G401.6 (cell line): Measurements from ENCODE around the gene UBAC2.
A peak's percentile ranks its signal among the peaks of the same experiment; 100 is the strongest.

Source experiments
- FAIRE-seq: peaks from 2 replicates; lab custom pipeline; 2012; peaks lifted over from hg19 to GRCh38; lab: Jason Lieb, UNC

Gene UBAC2

DNA sequence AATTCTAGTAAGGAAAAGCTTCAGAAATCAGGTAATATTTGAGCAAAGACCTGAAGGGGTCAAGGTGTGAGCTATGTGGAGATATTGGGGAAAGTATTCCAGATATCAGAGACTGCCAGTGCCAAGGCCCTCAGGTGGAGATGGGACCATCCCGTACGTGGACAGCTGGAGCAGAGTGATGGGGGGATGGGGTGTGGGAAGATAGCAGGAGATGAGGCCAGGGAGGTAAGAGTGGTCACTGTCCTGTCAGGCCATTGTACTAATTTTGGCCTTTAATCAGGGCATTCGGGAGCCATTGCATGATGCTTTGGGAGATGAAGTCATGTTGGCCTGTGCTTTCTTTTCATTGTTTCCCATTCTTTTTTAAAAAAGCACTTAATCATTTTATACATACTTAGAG, 70.6 kb downstream of the UBAC2 start:
- no peak for FAIRE-seq

DNA sequence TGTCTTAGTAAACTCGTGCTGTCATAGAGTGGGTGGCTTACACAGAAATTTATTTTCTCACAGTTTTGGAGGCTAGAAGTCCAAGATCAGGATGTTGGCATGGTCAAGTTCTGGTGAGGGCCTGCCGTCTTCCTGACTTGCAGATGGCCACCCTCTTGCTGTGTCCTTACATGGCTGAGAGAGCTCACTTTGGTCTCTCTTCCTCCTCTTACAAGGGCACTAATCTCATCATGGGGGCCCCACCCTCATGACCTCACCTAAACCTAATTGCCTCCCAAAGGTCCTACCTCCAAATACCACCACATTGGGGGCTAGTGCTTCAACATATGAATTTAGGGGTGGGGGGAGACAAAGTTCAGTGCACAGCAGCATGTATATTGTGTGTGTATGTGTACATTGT, 71.8 kb downstream of the UBAC2 start:
- FAIRE-seq, result no peak

DNA sequence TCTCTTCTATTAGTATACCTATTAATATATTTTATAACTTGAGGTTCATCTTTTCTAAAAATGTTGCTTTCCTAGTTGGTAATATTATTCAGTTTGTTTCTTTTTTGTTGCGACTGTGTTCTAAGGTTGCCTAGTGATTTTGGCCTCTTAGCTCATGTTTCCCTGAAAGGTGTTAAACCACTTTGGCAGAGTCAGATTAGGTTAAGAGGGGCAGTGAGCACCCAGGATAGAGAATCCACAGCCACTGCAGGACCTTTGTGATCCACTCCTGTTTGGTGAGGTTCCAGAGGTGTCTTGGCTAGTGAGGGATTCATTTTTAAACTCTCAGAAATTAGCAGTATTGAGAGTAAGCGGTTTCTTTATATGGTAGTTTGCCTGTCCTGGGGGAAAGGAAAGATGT, 72.5 kb downstream of the UBAC2 start:
- peak; percentile 50 for FAIRE-seq

DNA sequence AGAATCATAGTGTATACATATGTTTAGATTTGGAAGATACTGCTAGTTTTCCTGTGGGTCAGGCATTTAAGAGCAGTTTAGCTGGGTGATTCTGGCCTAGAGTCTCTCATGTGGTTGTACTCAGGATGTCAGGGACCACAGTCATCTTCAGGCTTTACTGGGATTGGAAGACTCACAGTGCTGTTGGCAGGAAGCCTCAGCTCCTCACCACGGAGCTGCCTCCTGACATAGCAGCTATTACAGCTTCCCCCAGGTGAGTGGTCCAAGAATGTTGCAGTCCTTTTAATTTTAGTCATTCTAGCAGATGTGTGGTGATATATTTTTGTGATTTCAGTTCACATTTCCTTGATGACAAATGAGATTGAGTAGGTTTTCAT, 74.4 kb downstream of the UBAC2 start:
- no peak for FAIRE-seq

DNA sequence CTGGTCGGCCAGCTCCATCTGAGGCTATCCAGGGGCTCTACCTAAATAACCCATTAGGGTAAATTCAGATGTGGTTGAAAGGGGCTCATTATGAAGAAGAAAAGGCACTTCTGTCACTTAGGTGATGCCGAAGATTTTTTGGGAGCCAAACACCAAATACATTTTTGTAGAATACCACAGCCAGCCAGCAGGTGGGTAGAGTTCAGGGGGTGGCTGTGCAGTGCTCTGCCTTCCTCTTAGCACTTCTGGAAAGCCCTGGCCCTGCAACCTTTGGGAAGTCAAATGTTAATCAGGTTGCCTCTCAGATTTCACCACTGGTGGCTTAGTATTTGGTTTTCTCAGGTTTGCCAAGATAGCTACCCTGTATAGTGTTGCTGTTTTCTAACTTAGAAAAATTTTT, 76.1 kb downstream of the UBAC2 start:
- FAIRE-seq, result no peak

DNA sequence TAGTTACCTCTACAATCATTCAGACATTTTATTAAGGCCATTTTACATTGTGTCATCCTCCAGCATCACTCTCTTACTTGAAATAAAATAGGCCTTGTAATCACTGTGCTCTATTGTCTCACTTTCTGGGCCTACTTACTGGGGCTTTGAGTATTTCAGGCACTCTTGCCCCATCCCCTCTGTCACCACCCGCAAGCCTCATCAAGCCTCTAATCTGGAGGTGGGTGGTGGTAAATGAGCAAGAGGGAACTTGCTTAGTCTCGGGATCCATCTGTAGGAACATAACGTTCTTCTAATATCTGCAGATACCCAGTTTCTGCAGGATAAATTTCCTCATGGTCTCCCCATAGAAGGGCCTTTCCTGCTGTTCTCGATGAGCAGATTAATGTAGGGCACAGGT, 77.0 kb downstream of the UBAC2 start:
- no peak for FAIRE-seq

DNA sequence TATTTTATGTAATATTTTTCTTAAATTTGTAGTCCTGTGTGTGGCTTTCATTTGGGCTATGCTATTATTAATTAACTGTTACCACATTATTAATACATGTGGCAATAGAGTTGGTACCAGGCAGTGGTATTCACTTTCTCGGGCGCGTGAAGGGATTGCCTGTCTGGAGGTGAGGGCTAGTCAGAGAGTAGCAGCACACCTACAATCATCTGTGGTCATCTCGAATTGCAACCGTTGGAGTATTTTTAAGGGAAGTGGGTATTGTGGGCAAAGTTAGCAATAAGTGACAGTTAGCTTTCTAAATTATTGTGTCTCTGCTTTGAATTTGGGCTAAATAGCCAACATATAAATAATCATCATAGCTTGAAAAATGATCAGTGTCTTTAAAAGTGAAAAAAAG, 77.5 kb downstream of the UBAC2 start:
- FAIRE-seq, result no peak

DNA sequence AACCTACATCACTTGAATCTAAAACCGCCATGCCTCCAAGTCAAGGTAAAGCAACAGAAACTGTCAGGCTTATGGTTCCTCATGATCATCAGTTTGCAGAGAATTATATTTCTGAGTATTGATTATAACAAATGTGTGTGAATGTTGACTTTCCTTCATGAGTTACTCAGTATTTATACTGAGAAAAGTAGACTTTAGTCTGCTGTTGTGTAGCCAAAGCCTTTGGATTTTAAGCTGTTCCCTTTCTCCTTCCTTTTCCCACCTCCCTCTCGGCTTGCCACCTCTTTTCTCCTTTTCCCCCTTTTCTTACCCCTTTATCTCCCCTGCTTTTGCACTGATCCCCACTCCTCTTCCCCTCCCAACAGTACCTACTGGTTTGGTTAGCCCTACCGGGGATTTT, 78.2 kb downstream of the UBAC2 start:
- no peak for FAIRE-seq

DNA sequence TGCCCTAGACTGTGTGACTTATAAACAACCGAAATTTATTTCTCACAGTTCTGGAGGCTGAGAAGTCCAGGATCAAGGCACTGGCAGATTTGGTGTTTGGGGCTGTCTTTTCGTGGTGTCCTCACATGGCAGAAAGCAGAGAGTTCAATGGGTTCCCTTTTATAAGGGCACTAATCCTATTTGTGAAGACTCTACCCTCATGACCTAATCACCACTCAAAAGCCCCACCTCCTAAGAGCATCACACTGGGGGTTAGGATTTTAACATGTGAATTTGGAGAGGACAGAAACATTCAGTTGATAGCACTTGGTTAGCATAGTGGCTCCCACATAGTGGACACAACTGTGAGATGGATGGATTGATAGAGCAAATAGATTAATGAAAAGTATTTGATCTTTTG, 79.0 kb downstream of the UBAC2 start:
- FAIRE-seq, result no peak

DNA sequence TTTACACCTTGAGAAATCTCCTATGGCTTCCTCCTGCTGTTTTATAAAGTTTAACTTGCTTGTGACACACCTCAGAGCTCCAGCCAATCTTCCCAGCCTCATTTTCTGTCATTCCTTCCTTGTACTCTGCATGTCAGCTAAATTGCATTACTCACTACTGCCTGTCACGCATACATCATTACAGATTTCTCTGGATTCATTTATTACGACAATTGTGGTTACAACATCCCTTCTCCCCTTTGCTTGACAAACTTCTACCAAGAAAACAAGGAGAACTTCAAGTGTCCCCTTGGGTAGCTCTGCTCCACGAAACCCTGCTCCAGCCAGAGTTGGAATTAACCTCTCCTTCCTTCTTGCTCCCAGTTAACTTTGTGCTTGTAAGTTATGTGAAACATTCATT, 79.5 kb downstream of the UBAC2 start:
- no peak for FAIRE-seq

DNA sequence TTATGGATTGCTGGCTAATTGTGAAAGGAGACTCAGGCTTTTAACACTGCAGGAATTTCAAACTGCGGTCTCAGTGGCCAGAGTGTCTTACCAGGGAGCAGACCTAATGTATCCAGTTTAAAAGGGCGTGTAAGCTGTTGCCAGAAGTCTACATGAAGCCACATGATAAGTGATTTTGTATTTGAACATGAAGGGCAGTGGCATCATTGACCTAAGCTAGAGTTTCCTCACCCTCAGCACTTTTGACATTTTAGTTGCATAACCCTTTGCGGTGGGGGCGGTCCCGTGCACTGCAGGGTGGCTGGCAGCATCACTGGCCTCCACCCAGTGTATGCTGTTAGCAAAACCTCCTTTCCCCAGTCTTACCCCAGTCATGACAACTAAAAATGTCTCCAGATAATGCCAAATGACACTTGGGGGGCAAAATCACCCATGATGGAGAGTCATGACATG, 81.2 kb downstream of the UBAC2 start:
- no peak for FAIRE-seq

DNA sequence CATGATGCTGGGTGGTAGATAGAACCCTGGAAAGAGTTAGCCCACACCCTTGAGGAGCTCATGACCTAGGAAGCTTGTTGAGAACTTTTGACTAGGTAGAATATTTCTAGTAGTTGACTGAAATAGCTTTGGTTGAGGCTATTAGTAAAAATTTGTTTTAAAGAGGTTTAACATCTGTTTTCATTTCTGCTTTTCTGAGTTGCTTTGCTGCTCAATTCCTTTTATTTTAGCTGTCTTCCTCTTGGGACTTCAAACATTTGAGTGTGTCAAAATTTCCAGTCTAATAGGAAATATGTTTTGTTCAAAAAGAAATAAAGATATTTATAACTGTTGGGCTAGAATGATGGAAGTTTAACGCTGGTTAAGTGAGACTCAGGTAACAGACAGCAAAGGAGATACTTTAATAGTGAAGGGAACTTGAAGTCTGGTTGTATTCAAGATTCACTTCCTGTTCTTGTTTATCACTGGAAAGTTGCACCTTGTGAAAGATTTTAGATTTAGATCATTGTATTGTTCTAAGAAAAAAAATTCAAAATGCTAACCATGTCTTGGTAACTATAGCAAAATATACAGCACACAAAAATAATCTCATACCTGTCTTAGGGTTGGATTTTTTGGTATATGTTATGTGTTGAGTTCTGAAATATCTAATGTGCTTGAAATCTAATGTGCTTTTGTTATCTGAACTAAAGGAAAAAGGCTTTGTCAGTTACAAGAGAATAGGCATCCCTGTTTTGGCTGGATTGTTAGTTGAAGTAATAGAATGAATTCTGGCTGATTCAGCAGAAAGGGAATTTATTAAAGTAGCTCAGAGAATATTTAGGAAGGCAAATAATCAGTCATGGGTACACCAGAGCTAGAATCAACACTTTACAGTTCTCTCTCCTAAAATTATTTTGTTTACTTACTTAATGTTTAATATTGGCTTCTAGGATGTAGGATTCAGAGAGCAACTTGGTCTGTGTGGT, 81.9 kb downstream of the UBAC2 start:
- FAIRE-seq, result no peak

DNA sequence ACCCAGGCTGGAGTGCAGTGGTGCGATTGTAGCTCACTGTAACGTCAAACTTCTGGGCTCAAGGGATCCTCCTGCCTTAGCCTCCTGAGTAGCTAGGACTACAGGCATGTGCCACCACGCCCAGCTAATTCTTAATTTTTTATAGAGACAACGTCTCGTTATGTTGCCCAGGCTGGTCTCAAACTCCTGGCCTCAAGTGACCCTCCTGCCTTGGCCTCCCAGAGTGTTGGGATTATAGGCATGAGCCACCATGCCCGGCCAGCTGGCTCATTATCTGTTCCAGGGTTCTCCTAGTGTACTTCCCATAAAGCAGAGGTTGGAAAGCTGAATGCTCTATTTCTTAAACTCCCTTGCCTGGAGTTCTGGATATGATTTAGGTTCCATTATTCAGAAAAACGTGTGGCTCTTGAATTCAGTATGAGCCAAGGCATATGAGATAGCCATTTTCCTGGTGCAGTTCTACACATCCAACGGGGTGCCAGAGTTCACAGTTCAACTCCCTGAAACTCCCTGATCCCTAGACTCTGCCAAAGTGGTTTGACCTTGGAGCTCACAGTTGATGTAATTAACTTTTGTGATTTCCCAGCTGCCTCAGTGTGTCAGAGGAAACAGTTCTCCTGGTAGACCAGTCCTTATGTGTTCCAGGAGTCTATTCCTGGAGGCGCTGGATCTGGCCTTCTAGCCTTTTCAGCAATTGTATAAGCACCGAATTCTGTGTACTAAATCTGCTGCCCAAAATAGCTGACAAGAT, 85.0 kb downstream of the UBAC2 start:
- FAIRE-seq, result no peak

DNA sequence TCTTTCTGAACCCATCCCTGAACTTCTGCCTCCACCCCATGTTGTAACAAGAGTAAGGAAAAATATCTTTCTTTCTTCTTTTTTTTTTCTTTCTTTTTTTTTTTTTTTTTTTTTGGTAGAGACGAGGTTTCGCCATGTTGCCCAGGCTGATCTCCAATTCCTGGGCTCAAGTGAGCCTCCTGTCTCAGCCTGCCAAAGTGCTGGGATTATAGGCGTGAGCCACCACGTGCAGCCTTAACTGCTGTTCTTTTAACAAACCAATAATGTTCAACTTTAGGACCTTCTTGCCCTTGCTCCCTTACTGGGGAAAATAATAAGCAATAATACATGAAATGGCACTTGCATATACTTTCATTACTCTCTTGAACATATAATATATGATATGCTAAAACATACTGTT, 86.9 kb downstream of the UBAC2 start:
- no peak for FAIRE-seq

DNA sequence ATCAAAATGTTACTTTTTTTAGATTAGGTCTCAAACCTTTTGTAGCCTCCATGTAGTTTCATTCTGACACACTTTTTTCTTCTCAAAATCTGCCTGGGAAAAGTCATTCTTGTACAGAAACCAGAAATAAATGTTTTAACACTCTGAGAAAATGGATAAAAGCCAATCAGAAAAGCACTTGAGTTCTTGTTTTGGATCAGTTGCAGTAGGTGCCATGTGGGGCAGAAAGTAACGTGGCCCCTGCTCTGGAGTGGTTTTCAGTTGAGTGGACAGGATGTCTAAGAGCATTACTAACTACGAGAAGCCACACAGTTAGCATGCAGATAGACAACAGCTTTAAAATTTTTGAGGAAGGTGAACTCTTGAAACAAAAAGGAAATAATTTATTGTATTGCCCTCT, 87.4 kb downstream of the UBAC2 start:
- FAIRE-seq, result no peak

DNA sequence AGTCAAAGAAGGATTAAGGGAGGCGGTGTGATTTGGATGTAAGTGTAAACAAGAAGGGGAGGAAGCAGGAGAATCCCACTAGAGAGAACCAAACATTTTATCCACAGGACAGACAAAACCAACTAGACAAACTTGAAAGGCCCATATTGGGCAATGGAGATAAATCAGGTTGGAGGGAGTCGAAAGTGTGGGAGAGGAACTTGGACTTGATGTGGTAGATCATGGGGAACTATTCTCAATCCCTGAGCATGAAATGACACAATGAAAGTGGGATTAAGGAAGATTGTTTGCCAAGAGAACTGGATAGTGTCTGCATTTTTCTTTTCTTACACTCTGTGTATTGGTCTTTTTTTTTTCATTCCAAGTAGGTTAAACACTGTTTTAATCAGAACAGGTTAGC, 88.6 kb downstream of the UBAC2 start:
- FAIRE-seq, result no peak

DNA sequence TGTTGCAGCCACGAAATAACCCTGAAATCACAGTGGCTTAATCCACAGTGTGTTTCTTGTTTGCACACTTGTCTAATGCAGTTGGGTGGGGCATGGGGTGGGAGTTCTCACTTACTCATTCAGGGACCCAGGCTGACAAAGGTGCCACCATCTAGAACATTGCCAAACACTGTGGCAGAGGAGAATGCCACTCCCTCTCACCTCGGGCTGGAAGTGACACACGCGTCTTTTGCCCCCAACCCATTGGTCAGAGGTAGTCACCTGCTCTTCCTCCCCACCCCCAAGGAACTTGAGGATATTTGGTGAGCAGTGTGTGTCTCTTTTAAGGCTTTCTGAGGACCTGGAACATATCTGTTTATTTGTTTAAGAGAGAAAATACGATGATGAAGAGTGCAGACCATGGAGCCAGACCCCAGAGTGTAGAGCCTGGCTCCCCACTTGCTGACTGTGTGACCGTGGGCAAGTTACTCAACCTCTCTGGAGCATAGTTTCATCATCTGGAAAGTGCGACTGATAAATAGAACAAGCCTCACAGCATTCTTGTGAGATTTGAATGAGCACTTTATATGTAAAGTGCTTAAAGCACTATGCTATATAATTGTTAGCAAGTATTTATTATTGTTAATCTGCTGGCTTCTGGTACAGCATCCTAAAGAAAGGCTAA, 89.2 kb downstream of the UBAC2 start:
- no peak for FAIRE-seq

DNA sequence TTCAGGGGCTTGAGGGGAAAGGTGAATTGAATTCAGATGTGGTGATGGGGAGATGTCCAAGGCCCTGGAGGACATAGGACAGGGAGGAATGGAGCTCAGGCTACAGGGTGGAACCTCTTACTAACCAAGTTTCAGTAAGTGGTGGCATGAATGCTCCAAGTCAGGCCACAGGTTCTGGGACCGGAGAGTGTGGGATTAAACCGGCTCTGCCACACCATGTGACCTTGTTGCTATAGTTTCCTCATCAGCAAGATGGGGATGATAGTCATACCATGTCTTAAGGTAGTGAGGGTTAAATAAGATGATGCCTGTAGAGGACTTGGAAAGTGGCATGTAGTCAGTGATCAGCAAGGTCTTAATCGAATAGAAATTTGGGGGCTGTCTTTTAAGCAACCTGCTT, 90.2 kb downstream of the UBAC2 start:
- no peak for FAIRE-seq

DNA sequence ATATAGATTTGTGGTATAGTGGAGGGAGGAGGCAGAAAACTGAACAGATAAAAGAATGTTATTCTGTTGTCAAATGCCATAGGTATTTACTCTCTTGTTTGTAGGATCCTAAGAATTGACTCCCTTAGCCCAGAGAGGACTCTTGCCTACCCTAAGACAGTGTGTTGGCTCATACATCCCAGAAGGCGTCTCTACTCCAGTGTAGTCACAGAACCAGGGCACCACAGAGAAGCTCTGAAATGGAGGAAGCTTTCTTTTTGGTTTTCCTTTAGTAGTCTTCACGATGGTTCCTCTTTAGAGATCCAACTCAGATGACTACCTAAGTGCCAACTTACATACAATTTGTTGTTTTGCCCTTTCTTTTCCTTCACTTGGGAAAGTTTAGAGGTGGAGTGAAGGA, 92.5 kb downstream of the UBAC2 start:
- FAIRE-seq, result no peak

DNA sequence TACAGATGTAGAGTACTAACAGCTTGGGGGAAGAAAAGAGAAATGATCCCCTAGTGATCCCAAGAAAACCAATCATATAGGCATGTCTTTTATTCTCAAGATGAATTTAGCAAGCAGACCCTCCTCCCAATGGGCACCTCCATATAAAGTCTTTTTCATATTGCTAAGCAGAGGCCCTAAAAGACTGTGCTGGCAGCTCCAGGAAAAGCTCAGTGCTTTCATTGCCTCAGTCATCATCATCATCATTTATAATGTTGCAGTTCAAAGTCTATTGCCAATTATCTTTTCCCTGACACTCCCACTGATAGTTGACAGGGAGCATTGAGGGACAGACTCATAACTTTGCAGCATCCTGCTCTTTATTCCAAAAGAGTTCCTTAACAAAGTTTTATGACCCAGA, 93.5 kb downstream of the UBAC2 start:
- no peak for FAIRE-seq

DNA sequence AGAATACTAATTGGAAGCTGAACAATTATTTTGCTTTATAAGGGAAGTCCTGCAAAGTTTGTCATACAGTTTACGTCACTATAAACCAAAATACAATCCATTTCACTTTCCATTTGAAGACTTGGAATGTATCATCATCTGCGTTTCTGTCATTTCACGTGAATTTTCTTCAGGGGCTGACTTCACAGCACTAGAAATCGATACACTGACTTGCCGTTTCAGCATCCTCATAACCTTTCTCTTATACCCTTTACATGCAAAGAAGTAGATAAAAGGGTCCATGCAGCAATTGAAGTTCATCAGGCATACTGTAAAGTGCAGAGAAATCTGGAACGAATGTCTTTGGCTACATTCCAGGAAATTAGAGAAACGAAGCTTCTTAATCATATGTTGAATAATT, 94.3 kb downstream of the UBAC2 start:
- no peak for FAIRE-seq

DNA sequence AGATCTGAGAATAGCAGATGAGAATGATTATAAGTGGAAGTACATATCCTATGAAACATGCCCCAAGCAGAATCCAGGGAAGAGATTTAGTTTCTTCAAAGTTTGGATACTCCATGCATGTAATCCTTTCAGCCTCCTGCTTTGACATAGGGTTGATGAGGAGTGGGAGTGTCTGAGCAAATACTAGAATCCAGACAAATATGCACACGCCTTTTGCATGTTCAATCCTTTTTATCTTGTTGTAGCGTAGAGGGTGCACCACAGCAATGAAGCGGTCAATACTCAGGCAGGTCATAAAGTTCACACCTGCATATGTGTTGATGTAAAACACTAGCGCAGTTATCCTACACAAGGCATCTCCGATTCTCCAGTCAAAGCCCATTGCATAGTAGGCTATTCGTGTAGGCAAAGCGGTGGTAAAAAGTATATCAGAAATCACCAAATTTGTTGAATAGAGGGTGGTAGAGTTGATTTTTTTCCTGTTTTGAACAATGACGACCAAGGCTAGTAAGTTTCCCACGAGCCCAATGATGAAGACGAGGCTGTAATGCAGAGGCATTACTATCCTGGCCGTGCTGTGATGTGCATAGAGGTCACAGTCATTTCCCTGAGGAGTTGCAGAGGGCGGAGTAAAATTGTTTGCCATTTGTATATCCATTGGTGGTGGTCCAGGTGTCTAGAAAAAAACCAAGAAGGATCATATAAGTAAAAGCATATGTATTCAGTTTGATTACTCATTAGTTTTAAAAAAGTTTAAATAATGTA, 95.0 kb downstream of the UBAC2 start:
- FAIRE-seq, result no peak
